MM.1S (cell line): ENCODE data around the gene LMNTD2.

Experiments
- DNase-seq: peaks from one replicate; pipeline ENCODE4 v3.0.0-alpha.2; 2015
- H2AFZ ChIP-seq: fragments of 300-600 bp; sonication (generic); 2 replicates; pipeline ENCODE4 v1.6.0; 2016; ENCODE audit warnings: antibody characterized with exemption, low read length
- H3F3A ChIP-seq: fragments of 300-600 bp; sonication (generic); 2 replicates; pipeline ENCODE4 v1.6.1; 2016; ENCODE audit warnings: mild to moderate bottlenecking, antibody characterized with exemption, low read length, moderate library complexity, mixed read lengths; ENCODE audit not compliant: insufficient read depth
- H3K27ac ChIP-seq: fragments of 300-600 bp; sonication (generic); 2 replicates; pipeline ENCODE4 v1.5.1; 2016; ENCODE audit warnings: mild to moderate bottlenecking, low read length
- H3K27me3 ChIP-seq: fragments of 300-600 bp; sonication (generic); replicated peaks from 2 replicates; pipeline ENCODE4 v1.6.0; 2016; ENCODE audit warnings: low read length; ENCODE audit not compliant: insufficient read depth
- H3K36me3 ChIP-seq: fragments of 300-600 bp; sonication (generic); replicated peaks from 2 replicates; pipeline ENCODE4 v1.6.1; 2016; ENCODE audit warnings: mild to moderate bottlenecking, low read length, mixed read lengths; ENCODE audit not compliant: insufficient read depth
- H3K4me1 ChIP-seq: fragments of 300-600 bp; sonication (generic); 2 replicates; pipeline ENCODE4 v1.6.1; 2016; ENCODE audit warnings: low read length, mixed read lengths
- H3K4me2 ChIP-seq: fragments of 300-600 bp; sonication (generic); 2 replicates; pipeline ENCODE4 v1.6.0; 2016; ENCODE audit warnings: low read depth, low read length
- H3K4me3 ChIP-seq: fragments of 300-600 bp; sonication (generic); 2 replicates; pipeline ENCODE4 v1.5.1; 2016; ENCODE audit warnings: low read length, mixed read lengths
- H3K79me2 ChIP-seq: fragments of 300-600 bp; sonication (generic); 2 replicates; pipeline ENCODE4 v1.6.1; 2016; ENCODE audit warnings: mixed run types, low read length, mixed read lengths
- H3K9ac ChIP-seq: fragments of 300-600 bp; sonication (generic); 2 replicates; pipeline ENCODE4 v1.6.1; 2016; ENCODE audit warnings: low read length, mixed read lengths
- H3K9me2 ChIP-seq: fragments of 300-600 bp; sonication (generic); replicated peaks from 2 replicates; pipeline ENCODE4 v1.6.1; 2016; ENCODE audit warnings: mild to moderate bottlenecking, low read length, mixed read lengths; ENCODE audit not compliant: insufficient read depth
- H3K9me3 ChIP-seq: fragments of 300-600 bp; sonication (generic); replicated peaks from 2 replicates; pipeline ENCODE4 v1.6.1; 2016; ENCODE audit warnings: mild to moderate bottlenecking, low read length, mixed read lengths; ENCODE audit not compliant: insufficient read depth
- H4K20me1 ChIP-seq: fragments of 300-600 bp; sonication (generic); 2 replicates; pipeline ENCODE4 v1.6.1; 2016; ENCODE audit warnings: mild to moderate bottlenecking, low read length, moderate library complexity, mixed read lengths; ENCODE audit not compliant: insufficient read depth
- EZH2 ChIP-seq: fragments of 300-600 bp; sonication (generic); optimal IDR thresholded peaks from 2 replicates; pipeline ENCODE3; 2017; ENCODE audit warnings: low read depth, mild to moderate bottlenecking, antibody characterized with exemption, low read length, mixed read lengths
- EZH2phosphoT487 ChIP-seq: fragments of 300-600 bp; sonication (generic); IDR thresholded peaks from 2 replicates; pipeline ENCODE4 v1.6.1; 2018; ENCODE audit warnings: antibody characterized with exemption, low read length
- TF ChIP-seq, protein P1 (sequence below): fragments of 300-600 bp; sonication (generic); IDR thresholded peaks from 2 replicates; pipeline ENCODE4 v1.5.1; 2016; ENCODE audit warnings: antibody characterized with exemption, low read length, mixed read lengths

LMNTD2 gene

DNA sequence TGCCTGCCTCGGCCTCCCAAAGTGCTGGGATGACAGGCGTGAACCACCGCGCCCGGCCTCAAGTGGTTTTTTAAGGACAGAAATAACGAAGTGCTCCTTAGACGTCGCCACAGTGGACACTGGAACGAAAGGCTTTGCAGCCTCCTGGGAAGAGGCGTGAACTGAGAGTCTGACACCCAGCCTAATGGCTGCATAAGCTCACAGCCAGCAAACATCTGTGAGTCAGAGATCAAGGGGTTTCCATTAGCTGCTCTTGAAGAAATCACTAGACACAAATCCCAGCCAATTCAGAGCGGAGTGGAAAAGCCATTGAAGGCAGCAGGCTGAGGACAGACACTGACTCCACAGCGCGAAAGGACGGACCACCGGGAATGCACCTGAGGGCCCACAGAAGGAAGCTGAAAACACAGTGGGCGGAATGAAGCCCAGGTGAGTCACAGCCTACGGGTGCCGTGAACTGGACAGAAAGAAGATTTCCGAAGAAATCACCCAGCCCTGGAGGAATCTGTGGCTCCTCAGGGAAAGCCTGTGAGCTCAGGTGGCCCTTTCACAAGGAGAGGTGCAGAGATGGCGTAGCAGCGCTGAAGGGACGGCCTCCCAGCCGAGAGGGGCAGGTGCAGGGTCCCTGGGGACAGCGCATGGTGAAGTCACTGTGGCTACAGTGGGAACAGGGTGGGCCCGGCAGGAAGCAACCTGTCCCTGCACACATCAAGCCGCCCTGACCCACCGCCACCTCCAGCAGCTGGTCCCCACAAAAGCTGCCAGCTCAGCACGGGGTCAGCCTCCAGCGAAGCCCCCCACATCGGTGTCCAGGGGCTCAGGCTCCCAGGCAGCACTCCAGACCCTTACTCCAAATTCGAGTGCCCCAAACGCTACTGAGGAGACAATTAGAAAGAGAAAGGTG, 11.6 kb downstream of the LMNTD2 start:
- no peaks in the 10 kb centered on the region for H3F3A ChIP-seq
- DNase-seq = no peak

DNA sequence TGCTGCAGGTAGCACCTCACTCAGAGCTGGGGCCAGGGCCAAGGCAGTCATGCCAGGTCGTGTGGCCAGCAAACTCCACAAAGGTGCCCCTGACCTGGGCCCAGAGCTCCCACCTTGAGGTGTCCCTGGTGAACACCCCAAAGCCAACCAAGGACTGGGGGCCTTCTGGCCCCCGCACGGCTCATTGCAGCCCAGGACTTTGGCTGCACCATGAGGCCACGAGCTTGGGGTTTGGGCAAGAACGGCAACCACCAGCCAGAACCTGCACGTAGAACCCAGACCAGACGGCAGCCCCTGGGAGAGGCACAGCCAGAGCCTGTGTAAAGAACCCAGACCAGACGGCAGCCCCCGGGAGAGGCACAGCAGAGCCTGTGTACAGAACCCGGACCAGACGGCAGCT, 15.4 kb downstream of the LMNTD2 start:
- 0 out of 2 replicates have a peak, but pooled peaks cover 3% of the 10 kb centered on the region for H3K27me3 ChIP-seq
- H3K9me2 ChIP-seq = no peaks in the 10 kb centered on the region
- no peaks in the 10 kb centered on the region for H3K79me2 ChIP-seq
- no peak for TF ChIP-seq EZH2phosphoT487
- TF ChIP-seq EZH2 = no peak
- TF ChIP-seq, protein P1, sequence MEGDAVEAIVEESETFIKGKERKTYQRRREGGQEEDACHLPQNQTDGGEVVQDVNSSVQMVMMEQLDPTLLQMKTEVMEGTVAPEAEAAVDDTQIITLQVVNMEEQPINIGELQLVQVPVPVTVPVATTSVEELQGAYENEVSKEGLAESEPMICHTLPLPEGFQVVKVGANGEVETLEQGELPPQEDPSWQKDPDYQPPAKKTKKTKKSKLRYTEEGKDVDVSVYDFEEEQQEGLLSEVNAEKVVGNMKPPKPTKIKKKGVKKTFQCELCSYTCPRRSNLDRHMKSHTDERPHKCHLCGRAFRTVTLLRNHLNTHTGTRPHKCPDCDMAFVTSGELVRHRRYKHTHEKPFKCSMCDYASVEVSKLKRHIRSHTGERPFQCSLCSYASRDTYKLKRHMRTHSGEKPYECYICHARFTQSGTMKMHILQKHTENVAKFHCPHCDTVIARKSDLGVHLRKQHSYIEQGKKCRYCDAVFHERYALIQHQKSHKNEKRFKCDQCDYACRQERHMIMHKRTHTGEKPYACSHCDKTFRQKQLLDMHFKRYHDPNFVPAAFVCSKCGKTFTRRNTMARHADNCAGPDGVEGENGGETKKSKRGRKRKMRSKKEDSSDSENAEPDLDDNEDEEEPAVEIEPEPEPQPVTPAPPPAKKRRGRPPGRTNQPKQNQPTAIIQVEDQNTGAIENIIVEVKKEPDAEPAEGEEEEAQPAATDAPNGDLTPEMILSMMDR = no peak
- DNase-seq = no peak
- no peaks in the 10 kb centered on the region for H3K36me3 ChIP-seq
- no peaks in the 10 kb centered on the region for H3F3A ChIP-seq
- H3K9me3 ChIP-seq = no peaks in the 10 kb centered on the region
- H3K4me1 ChIP-seq = no peaks in the 10 kb centered on the region
- H2AFZ ChIP-seq = no peak overlapping the region
- no peak overlapping the region for H3K4me2 ChIP-seq
- H4K20me1 ChIP-seq = no peaks in the 10 kb centered on the region
- no peak overlapping the region for H3K27ac ChIP-seq
- no peak overlapping the region for H3K9ac ChIP-seq
- no peak overlapping the region for H3K4me3 ChIP-seq

More for the DNA sequence above, 11.6 kb downstream of the LMNTD2 start:
- Histone ChIP-seq H3K9ac (no peak overlapping the region), H3K4me2 (no peak overlapping the region), H3K36me3 (no peaks in the 10 kb centered on the region), H4K20me1 (no peaks in the 10 kb centered on the region), H3K9me3 (no peaks in the 10 kb centered on the region), H3K4me1 (no peaks in the 10 kb centered on the region), H3K79me2 (no peaks in the 10 kb centered on the region), H3K27me3 (0 out of 2 replicates have a peak, but pooled peaks cover 3% of the 10 kb centered on the region), H2AFZ (no peak overlapping the region), H3K4me3 (no peak overlapping the region), H3K27ac (no peak overlapping the region), H3K9me2 (no peaks in the 10 kb centered on the region)
- no peak for TF ChIP-seq EZH2
- no peak for TF ChIP-seq EZH2phosphoT487
- TF ChIP-seq, protein P1 = no peak

DNA sequence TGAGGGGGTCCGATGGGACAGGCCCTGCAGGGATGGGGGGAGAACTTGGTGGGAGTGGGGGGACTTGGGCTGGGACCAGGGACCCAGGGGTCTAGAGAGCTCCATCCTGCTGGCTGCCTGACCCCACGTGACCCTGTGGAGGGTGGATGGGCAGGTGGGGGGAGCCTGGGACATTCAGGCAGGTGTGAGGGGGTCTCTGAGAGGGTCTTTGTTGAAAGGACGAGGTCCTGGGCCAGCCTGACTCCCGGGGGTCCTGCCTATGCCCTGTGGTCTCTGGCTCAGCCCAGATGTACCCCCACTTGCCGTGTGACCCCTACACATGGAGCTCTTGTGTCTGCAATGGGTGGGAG, 15.7 kb downstream of the LMNTD2 start:
- no peaks in the 10 kb centered on the region for H3K36me3 ChIP-seq
- 0 out of 2 replicates have a peak, but pooled peaks cover 3% of the 10 kb centered on the region for H3K27me3 ChIP-seq

More for the DNA sequence above, 15.7 kb downstream of the LMNTD2 start:
- Histone ChIP-seq H3F3A (no peaks in the 10 kb centered on the region), H3K9me2 (no peaks in the 10 kb centered on the region), H4K20me1 (no peaks in the 10 kb centered on the region), H3K4me1 (no peaks in the 10 kb centered on the region), H3K9ac (no peak overlapping the region), H3K4me2 (no peak overlapping the region), H3K9me3 (no peaks in the 10 kb centered on the region), H3K4me3 (no peak overlapping the region), H3K27ac (no peak overlapping the region), H3K79me2 (no peaks in the 10 kb centered on the region), H2AFZ (no peak overlapping the region)
- no peak for DNase-seq
- TF ChIP-seq, protein P1 = no peak
- TF ChIP-seq EZH2 = no peak
- no peak for TF ChIP-seq EZH2phosphoT487
